Ascending aorta (tissue), 2 donors: ENCODE results near the gene TBC1D3H. TPM values are rescaled to one million over a fixed set of nuclear protein-coding genes. Genes with fewer than 3 reads are reported as not detected.
"Not testable (repeated sequence)": the region's sequence is repeated elsewhere in the genome, so short reads cannot be mapped to it uniquely, and the experiment has no call there.

ENCODE experiments used
- DNase-seq, 2 donors: peaks; one replicate each; pipeline ENCODE4 v3.0.0-alpha.2; 2019; ENCODE audit warnings: low spot score in 2 of 2
- H3K27ac ChIP-seq, 2 donors: fragments of 200-600 bp; sonication (generic); one replicate each; pipeline ENCODE4 v1.5.1; 2016 to 2017; ENCODE audit warnings: mild to moderate bottlenecking in 1 of 2
- H3K27me3 ChIP-seq: fragments of 200-600 bp; sonication (generic); one replicate; pipeline ENCODE4 v1.5.1; 2017
- H3K36me3 ChIP-seq, 2 donors: fragments of 200-600 bp; sonication (generic); one replicate each; pipeline ENCODE4 v1.5.1; 2016
- H3K4me1 ChIP-seq, 2 donors: fragments of 200-600 bp; sonication (generic); one replicate each; pipeline ENCODE4 v1.5.1; 2016 to 2017; ENCODE audit warnings: mild to moderate bottlenecking in 1 of 2
- H3K4me3 ChIP-seq, 2 donors: fragments of 200-600 bp; sonication (generic); one replicate each; pipeline ENCODE4 v1.5.1; 2016 to 2017; ENCODE audit warnings: mild to moderate bottlenecking in 1 of 2
- H3K9me3 ChIP-seq, 2 donors: fragments of 200-600 bp; sonication (generic); one replicate each; pipeline ENCODE4 v1.5.1; 2016
- intact Hi-C: fragments of 100-400 bp; cut with DNase I; formaldehyde crosslinking; loops from one replicate; pipeline ENCODE4 v1.15.1; 2023
- total RNA-seq: library from RNA; depleted of rRNA; stranded (reverse); fragments of >200 nt; gene quantifications from one replicate; pipeline ENCODE4 v1.1.0, GENCODE V29; 2016

Gene TBC1D3H
- not detected for total RNA-seq

GRCh38 chr17:36388385-36389245 is at the start of gene TBC1D3H:
TBC1D3H (minus strand) TSS chr17:36388435; CDS start chr17:36386895, 1,540 bp downstream.
- DNase-seq = peak in 1 of 2 donors; percentile 56
- intact Hi-C loops = not testable (repeated sequence)

GRCh38 chr17:36428891-36429290 is 40.7 kb upstream of the TBC1D3H start:
- H3K9me3 ChIP-seq, H3K27me3 ChIP-seq, H3K36me3 ChIP-seq, DNase-seq, H3K4me1 ChIP-seq, intact Hi-C loops, H3K4me3 ChIP-seq, H3K27ac ChIP-seq: not testable (repeated sequence)

More at GRCh38 chr17:36388385-36389245, at the start of gene TBC1D3H:
- H3K36me3 ChIP-seq, H3K4me1 ChIP-seq, H3K27ac ChIP-seq, H3K27me3 ChIP-seq, H3K9me3 ChIP-seq, H3K4me3 ChIP-seq: not testable (repeated sequence)

DNA sequence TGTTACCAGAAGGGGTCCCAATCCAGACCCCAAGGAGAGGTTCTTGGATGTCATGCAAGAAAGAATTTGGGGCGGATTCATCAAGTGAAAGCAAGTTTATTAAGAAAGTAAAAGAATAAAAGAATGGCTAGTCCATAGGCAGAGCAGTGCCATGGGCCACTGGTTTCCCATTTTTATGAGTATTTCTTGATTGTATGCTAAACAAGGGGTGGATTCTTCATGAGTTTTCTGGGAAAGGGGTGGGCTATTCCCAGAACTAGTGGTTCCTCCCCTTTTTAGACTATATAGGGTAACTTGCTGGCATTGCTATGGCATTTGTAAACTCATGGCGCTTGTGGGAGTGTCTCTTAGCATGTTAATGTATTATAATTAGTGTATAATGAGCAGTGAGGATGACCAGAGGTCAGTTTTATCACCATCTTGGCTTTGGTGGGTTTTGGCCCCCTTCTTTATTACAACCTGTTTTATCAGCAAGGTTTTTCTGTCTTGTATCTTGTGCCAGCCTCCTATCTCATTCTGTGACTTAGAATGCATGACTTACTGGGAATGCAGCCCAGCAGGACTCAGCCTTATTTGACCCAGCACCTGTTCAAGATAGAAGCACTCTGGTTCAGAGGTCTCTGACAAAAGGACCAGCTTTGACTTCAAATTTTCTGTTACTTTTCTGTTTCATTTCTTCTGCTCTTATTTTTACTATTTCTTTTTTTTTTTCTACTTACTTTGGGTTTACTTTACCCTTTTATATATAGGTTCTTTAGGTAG is 27.1 kb upstream of the TBC1D3H start:
- H3K9me3 ChIP-seq, H3K27me3 ChIP-seq, H3K4me1 ChIP-seq, DNase-seq, H3K36me3 ChIP-seq, H3K4me3 ChIP-seq, intact Hi-C loops, H3K27ac ChIP-seq: not testable (repeated sequence)

- H3K36me3 ChIP-seq, intact Hi-C loops, H3K4me1 ChIP-seq, H3K9me3 ChIP-seq, H3K4me3 ChIP-seq, H3K27me3 ChIP-seq, DNase-seq, H3K27ac ChIP-seq: not testable (repeated sequence)
Measured at GRCh38 chr17:36390943-36391645, 2.9 kb upstream of the TBC1D3H start.

DNA sequence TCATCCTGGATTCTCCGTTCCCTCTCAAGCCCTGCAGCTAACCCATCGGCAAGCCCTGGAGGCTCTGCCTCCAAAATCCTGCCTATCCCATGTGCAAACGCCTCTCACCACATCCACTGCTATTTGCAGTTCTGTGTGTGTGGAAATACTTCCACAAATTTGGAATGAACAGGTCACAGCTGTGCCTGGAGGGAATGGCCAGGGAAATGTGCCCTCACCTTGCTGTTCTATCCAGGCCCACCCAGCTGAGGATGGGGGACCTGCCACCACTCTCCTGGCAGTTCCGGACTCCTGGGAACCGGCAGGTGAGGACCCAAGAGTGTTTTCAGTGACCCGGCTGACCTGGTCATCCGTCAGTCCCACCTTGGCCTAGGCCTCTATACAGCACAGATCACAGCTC is 12.3 kb downstream of the TBC1D3H start:
- not testable (repeated sequence) for H3K4me3 ChIP-seq, H3K36me3 ChIP-seq

DNA sequence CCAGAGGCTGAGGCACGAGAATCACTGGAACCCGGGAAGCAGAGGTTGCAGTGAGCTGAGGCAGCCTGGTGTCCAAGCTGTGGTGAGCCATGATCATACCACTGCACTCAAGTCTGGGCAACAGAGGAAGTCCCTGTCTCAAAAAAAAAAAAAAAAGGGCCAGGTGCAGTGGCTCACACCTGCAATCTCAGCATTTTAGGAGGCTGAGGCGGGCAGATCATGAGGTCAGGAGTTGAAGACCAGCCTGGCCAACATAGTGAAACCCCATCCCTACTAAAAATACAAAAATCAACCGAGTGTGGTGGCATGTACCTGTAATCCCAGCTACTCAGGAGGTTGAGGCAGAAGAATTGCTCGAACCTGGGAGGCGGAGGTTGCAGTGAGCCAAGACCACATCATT is 25.7 kb downstream of the TBC1D3H start:
- DNase-seq, H3K36me3 ChIP-seq, intact Hi-C loops, H3K27me3 ChIP-seq, H3K9me3 ChIP-seq, H3K4me1 ChIP-seq, H3K4me3 ChIP-seq, H3K27ac ChIP-seq: not testable (repeated sequence)

More for the DNA sequence above, 12.3 kb downstream of the TBC1D3H start:
- H3K9me3 ChIP-seq, H3K27me3 ChIP-seq, intact Hi-C loops, H3K4me1 ChIP-seq, H3K27ac ChIP-seq, DNase-seq: not testable (repeated sequence)

Other genes with a start within 250 kb of the TBC1D3H start
- not detected for gene TBC1D3B, start 211.8 kb downstream of the TBC1D3H start, total RNA-seq
- gene CCL3L1, start 191.7 kb downstream of the TBC1D3H start, total RNA-seq = not detected
- gene CCL4L2, start 177.4 kb downstream of the TBC1D3H start, total RNA-seq = not detected
- not detected for gene TBC1D3I, start 123.9 kb downstream of the TBC1D3H start, total RNA-seq
- gene TBC1D3G, start 64.6 kb downstream of the TBC1D3H start, total RNA-seq = not detected
- gene ZNHIT3, start 98.2 kb upstream of the TBC1D3H start, total RNA-seq = 49.4 TPM
- gene MYO19, start 146.4 kb upstream of the TBC1D3H start, total RNA-seq = 40.7 TPM
- gene PIGW, start 146.6 kb upstream of the TBC1D3H start, total RNA-seq = 6.0 TPM
- gene GGNBP2, start 156.5 kb upstream of the TBC1D3H start, total RNA-seq = 26.5 TPM
- 11.8 TPM for gene DHRS11, start 203.4 kb upstream of the TBC1D3H start, total RNA-seq
- gene MRM1, start 213.1 kb upstream of the TBC1D3H start, total RNA-seq = not detected